DMS79 treated with DMSO at 0.1 percent for 48 hours (cell line): ENCODE results near the gene OLFM1.

Experiments
- DNase-seq: peaks from one replicate; lab custom pipeline; 2025; lab: John Stamatoyannopoulos, UW

The OLFM1 gene

GRCh38 chr9:135090081-135090480 lies 2.6 kb downstream of the OLFM1 start:
- peak; percentile 62 for DNase-seq

DNA sequence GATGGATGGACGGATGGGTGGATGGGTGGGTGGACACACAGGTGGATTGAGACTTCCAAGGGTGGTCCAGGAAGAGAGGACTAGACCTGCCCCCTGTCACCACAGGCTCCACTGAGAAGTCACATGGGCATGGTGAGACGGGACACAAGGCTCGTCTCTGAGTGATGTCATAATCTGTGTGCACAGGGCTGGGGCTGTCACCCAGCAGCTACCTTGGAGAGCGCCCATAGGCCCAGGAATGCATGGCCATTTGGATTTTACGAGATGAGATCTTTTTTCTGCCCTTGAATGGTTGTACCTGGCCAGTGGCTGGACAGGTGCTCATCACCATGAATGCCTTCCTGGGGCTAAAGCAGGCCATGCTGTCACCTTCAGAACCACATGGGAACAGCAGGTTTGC lies 3.1 kb downstream of the OLFM1 start:
- DNase-seq = no peak

- DNase-seq = no peak
Observed at GRCh38 chr9:135091545-135091944, 4.1 kb downstream of the OLFM1 start.

DNA sequence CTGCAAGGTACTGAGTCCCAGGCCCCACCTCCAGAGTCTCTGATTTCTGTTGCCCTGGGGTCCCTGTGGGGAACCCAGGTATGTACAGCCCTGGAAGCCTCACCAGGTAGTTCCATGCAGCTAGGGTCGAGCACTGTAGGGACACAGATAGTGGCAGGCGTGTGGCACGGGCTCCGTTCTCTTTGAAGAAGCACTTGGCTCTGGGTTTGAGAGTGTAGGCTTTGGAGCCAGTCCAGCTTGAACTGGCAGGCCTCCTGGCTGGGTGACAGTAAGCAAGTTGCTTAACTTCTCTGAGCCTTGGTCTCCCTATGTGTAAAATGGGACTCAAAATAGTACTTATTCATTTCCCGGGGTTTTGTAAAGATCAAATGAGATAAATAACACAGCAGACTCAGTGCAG lies 5.6 kb downstream of the OLFM1 start:
- peak; percentile 14 for DNase-seq

DNA sequence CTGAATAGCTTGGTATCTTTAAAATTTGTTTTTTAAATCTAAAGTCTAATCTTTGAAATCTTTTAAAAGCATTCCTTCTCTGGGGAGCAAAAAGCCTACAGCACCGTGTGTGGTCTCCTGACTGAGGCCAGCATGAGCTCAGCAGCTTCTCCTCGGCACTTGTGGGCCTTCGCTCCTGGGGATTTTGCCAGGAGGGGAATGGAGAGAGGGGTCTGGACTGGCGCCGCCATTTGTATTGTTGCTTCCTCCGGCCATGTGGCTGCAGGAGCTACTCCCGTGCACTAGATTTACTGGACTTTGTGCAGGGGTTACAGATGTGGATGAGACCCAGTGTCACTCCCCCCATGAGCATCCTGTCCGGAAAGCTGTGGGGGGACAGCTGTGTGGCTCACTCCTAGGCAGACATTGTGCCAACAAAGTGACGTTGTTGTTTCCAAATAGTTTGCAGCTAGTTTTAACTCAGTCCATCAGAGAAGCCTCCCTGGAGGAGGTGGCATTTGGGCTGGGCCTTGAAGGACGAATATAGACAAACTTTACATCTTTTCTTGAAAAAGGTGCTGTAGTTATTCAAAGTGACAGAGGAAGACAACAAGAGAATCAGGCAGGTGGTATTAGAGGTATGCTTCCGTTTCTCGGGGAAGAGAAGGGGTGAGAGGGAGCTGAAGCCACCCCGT lies 6.6 kb downstream of the OLFM1 start:
- DNase-seq = no peak

GRCh38 chr9:135095470-135096407 lies 8.3 kb downstream of the OLFM1 start:
- peak; percentile 35 for DNase-seq

- DNase-seq = no peak
Observed at GRCh38 chr9:135096408-135096895, 9.0 kb downstream of the OLFM1 start.

DNA sequence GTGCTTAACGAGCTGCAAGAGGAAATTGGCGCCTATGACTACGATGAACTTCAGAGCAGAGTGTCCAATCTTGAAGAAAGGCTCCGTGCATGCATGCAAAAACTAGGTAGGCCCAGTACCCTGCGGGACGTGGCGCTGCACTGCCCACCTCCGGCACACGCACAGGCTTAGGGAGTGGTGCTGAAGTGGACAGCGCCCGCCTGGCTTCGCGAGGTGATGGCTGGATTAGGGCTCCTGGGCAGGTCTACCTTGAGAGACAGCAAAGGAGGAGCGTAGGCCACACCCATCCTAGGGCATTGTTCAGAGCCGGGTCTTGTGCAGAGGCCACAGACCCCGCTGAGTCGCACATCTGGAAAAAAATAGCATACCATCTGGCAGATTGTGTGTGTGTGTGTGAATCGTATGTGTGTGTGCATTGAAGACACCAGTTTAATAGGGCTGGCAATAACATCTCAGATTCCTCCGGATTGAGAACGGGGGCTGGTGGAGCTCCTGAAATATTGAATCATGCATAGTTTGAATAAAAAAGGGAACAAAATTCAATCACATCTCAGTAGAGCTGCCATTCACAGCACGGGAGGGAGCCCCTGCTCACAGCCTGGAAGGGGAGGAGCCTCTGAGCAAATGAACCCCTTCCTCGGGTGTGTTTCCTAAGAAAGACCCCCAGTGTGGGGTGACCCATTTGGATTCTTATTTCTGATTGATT lies 11.1 kb downstream of the OLFM1 start:
- no peak for DNase-seq

GRCh38 chr9:135099574-135099973 lies 12.1 kb downstream of the OLFM1 start:
- DNase-seq = no peak

DNA sequence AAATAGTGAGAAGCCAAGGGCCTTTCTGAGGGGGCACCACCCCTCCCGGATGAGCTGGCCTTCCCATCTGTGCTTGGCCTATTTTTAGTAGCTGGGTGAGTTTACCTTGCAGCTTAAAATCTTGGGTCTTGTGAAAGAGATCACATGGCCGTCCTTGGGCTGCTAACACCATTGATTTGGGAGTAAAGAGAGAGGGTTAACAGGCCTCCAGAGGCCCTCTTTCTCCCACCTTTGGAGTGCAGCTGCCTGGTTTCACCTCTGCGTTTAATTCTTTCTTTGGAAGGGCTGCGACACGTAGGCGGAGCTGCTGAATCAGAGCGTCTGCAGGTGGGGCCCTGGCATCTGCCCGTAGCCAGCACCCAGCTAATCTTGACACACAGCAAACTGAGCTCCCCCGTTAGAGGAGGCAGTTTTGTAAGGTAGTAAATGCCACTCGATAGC lies 12.8 kb downstream of the OLFM1 start:
- peak; percentile 80 for DNase-seq

GRCh38 chr9:135100725-135101410 lies 13.4 kb downstream of the OLFM1 start:
- DNase-seq = no peak

DNA sequence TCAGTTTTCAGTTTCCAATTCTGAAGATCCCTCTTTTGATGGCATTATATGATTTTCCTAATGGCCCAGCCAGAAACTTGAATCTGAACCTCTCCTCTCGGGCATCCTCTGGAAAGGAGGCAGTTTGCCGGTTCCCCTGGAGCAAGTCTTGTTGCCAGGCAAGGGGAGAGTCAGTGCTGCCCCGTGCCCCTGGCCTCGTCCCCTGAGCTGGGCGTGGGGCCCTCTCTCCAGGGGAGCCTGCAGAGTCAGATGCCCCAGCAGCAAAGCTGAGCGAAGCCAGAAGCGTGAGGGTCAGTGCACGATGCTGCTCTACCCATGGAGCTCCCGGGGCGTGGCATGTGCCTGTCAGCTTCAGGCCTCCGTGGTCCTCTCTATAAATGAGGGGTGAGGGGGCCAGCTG lies 14.0 kb downstream of the OLFM1 start:
- DNase-seq = no peak

DNA sequence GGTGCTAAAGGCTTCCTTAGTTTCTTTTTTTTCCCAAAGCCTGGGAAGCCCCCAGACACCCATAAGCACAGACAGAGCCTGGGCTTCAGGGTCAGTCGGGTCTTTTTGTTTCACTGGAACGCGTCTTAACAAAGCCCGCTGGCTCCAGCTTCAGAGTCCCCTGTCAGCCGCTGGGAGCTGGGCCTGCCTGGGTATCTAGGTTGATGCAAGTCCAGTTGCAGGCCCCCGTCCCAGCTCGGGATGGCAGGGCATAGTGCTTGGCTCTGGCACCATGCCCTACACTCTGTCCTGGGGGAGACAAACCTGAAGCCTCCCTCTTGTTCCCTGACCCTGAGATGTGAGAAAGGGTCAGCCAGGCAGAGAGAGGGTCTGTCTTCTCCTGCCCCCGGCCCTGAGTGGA lies 14.5 kb downstream of the OLFM1 start:
- no peak for DNase-seq

DNA sequence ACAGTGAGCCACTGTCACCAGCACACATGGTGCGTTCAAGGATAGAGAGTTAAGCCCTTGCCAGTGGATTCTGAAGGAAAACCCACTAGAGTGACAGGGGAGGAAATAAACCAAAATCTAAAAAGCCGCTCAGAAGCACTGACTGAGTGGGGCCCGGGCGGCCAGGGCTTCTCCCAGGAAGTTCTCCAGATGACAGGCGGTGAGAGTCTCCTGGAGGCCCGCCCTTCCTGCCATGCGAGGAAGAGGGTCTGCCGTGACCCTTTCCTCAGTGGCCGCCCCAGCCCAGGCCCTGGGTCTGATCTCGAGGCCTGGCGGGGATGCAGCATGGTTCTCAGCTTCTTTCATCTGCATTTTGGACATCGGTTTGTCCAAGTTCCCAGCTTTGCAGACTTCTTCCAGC lies 14.9 kb downstream of the OLFM1 start:
- no peak for DNase-seq

DNA sequence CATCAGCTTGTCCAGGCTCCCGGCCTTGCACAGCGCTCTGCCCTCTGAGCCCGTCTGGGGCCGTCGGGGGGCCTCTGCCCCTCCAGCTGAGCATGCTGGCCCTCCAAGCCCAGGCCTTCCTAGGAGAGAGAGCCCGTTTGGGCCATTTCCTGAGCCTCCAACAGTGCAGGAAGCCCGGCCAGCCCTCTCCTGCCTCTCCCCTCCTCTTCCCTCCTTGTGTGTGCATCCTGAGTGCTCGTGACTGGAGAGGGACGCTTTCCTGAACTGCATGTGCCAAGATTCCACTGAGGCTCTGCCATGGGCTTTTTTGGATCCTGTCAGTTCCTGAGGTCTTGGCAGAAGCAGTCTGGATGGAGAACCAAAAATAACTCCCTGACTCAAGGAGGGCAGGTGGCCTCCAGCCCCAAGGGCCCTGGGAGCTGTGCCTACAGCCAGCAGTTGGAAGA lies 15.6 kb downstream of the OLFM1 start:
- DNase-seq = peak; percentile 13

DNA sequence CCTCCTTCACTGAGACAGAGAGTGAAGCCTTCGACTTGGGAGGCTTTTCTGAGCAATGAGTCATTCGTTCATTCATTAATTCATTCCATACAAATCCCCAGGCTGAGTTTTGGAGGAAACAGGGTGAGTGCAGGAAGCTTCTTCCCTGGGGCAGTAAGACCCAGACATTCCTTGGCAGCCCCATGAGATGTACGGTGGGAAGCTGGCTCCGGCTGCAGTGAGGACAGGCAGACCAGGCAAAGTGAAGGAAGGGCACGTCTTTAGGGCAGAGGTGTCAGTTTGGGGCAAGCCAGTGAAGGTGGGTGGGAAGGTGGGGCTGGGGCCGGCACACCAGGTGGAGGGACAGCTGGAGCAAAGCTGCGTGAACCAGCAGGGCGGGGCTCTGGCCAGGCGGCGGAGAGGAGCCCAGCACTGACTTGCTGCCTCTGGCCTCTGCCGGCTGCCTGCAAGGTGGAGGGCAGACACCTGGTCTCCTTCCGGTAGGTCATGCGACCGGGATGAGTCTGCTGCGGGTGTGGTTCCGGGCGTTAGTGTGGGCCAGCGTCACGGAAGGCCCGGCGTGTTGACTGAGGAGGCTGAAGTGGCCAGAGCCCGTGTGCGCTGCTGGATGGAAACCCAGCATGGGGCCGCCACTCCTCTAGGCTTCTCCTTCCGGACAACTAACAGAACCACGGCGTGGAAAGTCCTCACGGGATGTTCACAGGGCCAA lies 16.6 kb downstream of the OLFM1 start:
- DNase-seq = no peak

GRCh38 chr9:135104761-135105160 lies 17.3 kb downstream of the OLFM1 start:
- DNase-seq = no peak

DNA sequence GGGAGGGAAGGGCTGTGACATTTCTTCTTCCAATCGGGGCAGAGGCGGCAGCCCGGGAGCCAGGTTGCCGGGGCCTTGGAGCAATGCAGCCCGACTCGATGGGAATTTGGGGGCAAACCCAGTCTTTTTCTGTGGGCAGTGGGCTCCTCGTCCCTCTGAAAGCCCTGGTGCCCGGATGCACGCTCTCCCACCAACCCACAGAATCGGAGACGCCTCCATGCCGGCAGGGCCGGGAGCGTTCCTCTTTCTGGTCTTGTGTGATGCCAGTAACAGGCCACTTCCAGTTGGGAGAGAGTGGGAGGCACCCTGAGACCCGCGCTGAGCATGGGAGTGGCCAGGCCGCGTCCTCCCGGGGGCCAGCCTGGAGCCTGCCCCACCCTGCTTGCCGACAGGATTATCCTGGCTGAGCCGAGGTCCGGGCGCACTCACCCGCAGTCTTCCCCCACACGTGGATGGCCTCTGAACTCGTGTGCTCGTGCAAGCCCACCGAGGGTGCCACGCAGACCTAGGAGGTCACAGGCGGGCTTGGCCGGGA lies 17.8 kb downstream of the OLFM1 start:
- DNase-seq = no peak

- no peak for DNase-seq
Observed at GRCh38 chr9:135105938-135106491, 18.5 kb downstream of the OLFM1 start.

DNA sequence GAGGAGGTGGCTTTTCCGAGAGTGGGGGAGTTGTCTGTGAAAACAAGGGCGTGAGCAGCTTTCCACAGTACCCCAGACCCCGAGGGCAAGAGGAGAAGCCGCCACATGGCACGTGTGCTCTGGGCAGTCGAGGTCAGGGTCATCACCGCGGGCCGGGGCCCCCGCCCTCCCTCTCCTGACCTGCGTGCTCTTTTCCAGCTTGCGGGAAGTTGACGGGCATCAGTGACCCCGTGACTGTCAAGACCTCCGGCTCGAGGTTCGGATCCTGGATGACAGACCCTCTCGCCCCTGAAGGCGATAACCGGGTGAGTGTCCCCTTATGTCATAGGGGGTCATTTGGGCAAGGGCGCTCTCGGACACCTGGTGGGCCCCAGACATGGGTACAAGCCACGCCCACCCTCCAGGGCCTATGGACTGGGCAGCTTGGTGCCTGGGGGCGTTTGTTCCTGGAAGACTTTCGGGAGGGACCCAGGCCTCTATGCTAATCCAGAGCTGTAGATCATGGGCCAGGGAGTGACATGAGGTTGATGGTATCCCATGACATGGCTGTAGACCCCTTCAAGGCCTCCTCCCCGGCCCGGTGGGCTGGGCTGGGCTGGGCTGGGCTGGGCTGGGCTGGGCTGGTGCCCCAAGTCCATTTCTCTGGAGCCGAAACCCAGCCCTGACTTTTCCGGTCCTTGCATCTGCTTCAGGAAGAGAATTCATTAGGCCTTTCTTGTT lies 19.2 kb downstream of the OLFM1 start:
- no peak for DNase-seq
